ENCODE data around the gene HOXB8.
A peak's percentile ranks its signal among the peaks of the same experiment; 100 is the strongest.

The HOXB8 gene

GRCh38 chr17:48610282-48611211 is 4.5 kb downstream of the HOXB8 start, which contains the start of gene HOXB7:
TSS of gene HOXB7 (minus strand) at chr17:48611017. CDS start at chr17:48610918, 99 bp downstream.
- peak in 2 of 3 experiments; percentile 45 to 51 for DNase-seq (ENCODE audit: low read depth in 2 of 3, low spot score in 2 of 3)

- DNase-seq (ENCODE audit: low read depth in 2 of 3, low spot score in 2 of 3) = no peak
Observed at GRCh38 chr17:48609759-48610281, 5.3 kb downstream of the HOXB8 start.

- DNase-seq (ENCODE audit: low read depth in 2 of 3, low spot score in 2 of 3) = no peak
Observed at GRCh38 chr17:48609033-48609432, 6.1 kb downstream of the HOXB8 start.

GRCh38 chr17:48608494-48608834 is 6.6 kb downstream of the HOXB8 start:
- DNase-seq (ENCODE audit: low read depth in 2 of 3, low spot score in 2 of 3) = no peak

- DNase-seq (ENCODE audit: low read depth in 2 of 3, low spot score in 2 of 3) = no peak
Observed at GRCh38 chr17:48606892-48607614, 8.0 kb downstream of the HOXB8 start.

- DNase-seq (ENCODE audit: low read depth in 2 of 3, low spot score in 2 of 3) = no peak
Observed at GRCh38 chr17:48605991-48606891, 8.9 kb downstream of the HOXB8 start.

GRCh38 chr17:48605409-48605919 is 9.6 kb downstream of the HOXB8 start:
- no peak for DNase-seq (ENCODE audit: low read depth in 2 of 3, low spot score in 2 of 3)

GRCh38 chr17:48604770-48605329 is 10.2 kb downstream of the HOXB8 start, which contains the start of gene HOXB6:
TSS of gene HOXB6 (minus strand) at chr17:48604986. CDS start at chr17:48598150, 6,836 bp downstream.
- no peak for DNase-seq (ENCODE audit: low read depth in 2 of 3, low spot score in 2 of 3)

GRCh38 chr17:48603959-48604769 is 10.9 kb downstream of the HOXB8 start:
- no peak for DNase-seq (ENCODE audit: low read depth in 2 of 3, low spot score in 2 of 3)

GRCh38 chr17:48601539-48602425 is 13.3 kb downstream of the HOXB8 start:
- DNase-seq (ENCODE audit: low read depth in 2 of 3, low spot score in 2 of 3) = no peak

- no peak for DNase-seq (ENCODE audit: low read depth in 2 of 3, low spot score in 2 of 3)
Observed at GRCh38 chr17:48601207-48601538, 13.9 kb downstream of the HOXB8 start.

- DNase-seq (ENCODE audit: low read depth in 2 of 3, low spot score in 2 of 3) = no peak
Observed at GRCh38 chr17:48600244-48601098, 14.6 kb downstream of the HOXB8 start.

- DNase-seq (ENCODE audit: low read depth in 2 of 3, low spot score in 2 of 3) = no peak
Observed at GRCh38 chr17:48599354-48599753, 15.7 kb downstream of the HOXB8 start.

- no peak for DNase-seq (ENCODE audit: low read depth in 2 of 3, low spot score in 2 of 3)
Observed at GRCh38 chr17:48598736-48599135, 16.4 kb downstream of the HOXB8 start.

GRCh38 chr17:48597778-48598631 is 17.1 kb downstream of the HOXB8 start:
- DNase-seq (ENCODE audit: low read depth in 2 of 3, low spot score in 2 of 3) = no peak

GRCh38 chr17:48597528-48597777 is 17.6 kb downstream of the HOXB8 start:
- DNase-seq (ENCODE audit: low read depth in 2 of 3, low spot score in 2 of 3) = no peak

Measured in activated CD8-positive, alpha-beta memory T cell treated with anti-CD3 and anti-CD28 coated beads for 48 hours (primary cell).